Heart right ventricle (tissue), 16 donors: ENCODE results near the gene DDX60. TPM values are rescaled to one million over a fixed set of nuclear protein-coding genes. Genes with fewer than 3 reads are reported as not detected.

Experiments
- ATAC-seq, 8 donors: fragments of 200-7000 bp; cut with Tn5 transposase; one replicate each; pipeline ENCODE4 v1.9.1; 2020; ENCODE audit warnings: mild to moderate bottlenecking in 8 of 8, moderate library complexity in 8 of 8, moderate number of reproducible peaks in 1 of 8
- DNase-seq, 2 donors: peaks; one replicate each; pipeline ENCODE4 v3.0.0-alpha.2; 2020
- H3K27ac ChIP-seq, 10 donors: fragments of 200-600 bp; sonication (generic) in 2 of 10; one replicate each; pipeline versions ENCODE4 v1.5.0 to v1.8.0; 2020 to 2022; ENCODE audit warnings: mild to moderate bottlenecking in 3 of 10
- H3K27me3 ChIP-seq, 7 donors: fragments of 200-600 bp; one replicate each; pipeline ENCODE4 v1.8.0; 2021 to 2022; ENCODE audit warnings: mild to moderate bottlenecking in 2 of 7
- H3K36me3 ChIP-seq, 9 donors: fragments of 200-600 bp; sonication (generic) in 1 of 9; one replicate each; pipeline versions ENCODE4 v1.5.0 to v1.8.0; 2020 to 2022; ENCODE audit warnings: mild to moderate bottlenecking in 2 of 9
- H3K4me1 ChIP-seq, 9 donors: fragments of 200-600 bp; sonication (generic) in 1 of 9; one replicate each; pipeline versions ENCODE4 v1.5.0 to v1.8.0; 2020 to 2022; ENCODE audit warnings: mild to moderate bottlenecking in 4 of 9
- H3K4me3 ChIP-seq, 10 donors: fragments of 200-600 bp; sonication (generic) in 2 of 10; one replicate each; pipeline versions ENCODE4 v1.5.0 to v1.8.0; 2020 to 2022; ENCODE audit warnings: mild to moderate bottlenecking in 7 of 10, moderate library complexity in 2 of 10
- H3K9me3 ChIP-seq, 11 donors: fragments of 200-600 bp in 10 of 11; sonication (generic) in 2 of 11; one replicate each; pipeline versions ENCODE4 v1.5.0 to v1.8.0; 2013 to 2022; ENCODE audit warnings: mild to moderate bottlenecking in 2 of 11, control low read depth in 1 of 11, moderate library complexity in 1 of 11
- WGBS, 2 donors: extraction: QIAGEN DNeasy Blood & Tissue Kit; methylation state at CpG; one replicate each; pipeline ENCODE4 v1.1.7; 2013; ENCODE audit warnings: inconsistent platforms in 1 of 2; 5-methylcytosine and 5-hydroxymethylcytosine counted together
- intact Hi-C, 10 donors: fragments of 100-400 bp; cut with DNase I; formaldehyde crosslinking; loops; one replicate each; pipeline versions ENCODE4 v1.11.1 to v1.14.2; 2022
- polyA plus RNA-seq, 2 donors: library from polyadenylated mRNA; stranded (reverse); fragments of 200-250 nt; gene quantifications; one replicate each; pipeline ENCODE4 v1.2.3, GENCODE V29; 2013
- total RNA-seq, 10 donors: library from RNA; stranded (reverse); fragmentation: NEBNext Ultra II Directional in 3 of 10; extraction: Animal tissue kit (Norgen Biotek cat#: 25700) in 3 of 10; gene quantifications; one replicate each; pipeline versions ENCODE4 v1.2.1 to v1.2.4, GENCODE V29; 2021 to 2023
- TF ChIP-seq, protein P1 (sequence below), 9 donors: fragments of 200-600 bp; sonication (generic) in 2 of 9; IDR thresholded peaks; one replicate each; pipeline versions ENCODE4 v1.5.0 to v1.8.0; 2021 to 2022; ENCODE audit warnings: antibody characterized with exemption in 9 of 9, mild to moderate bottlenecking in 5 of 9, moderate library complexity in 1 of 9
- donor health status: Arrhythmogenic right ventricular cardiomyopathy.
- donor health status: ischemic (EF 13 %, LVEDD 7.1; RV severe dilation, severe dysfunction).
- donor health status: healthy with polysubstance abuse.
- donor health status: DM: no; HTN: yes; CAD: no.
- donor health status: DM: no; HTN: no; CAD: no.
- donor health status: ischemic (EF 25% LVEDD 6.9; RV normal size, moderate dysfunction).
- donor health status: ischemic (EF 25% LVEDD 5.7; RV mildly dilated, moderate dysfunction).
- donor health status: healthy.
- donor health status: DM: yes; HTN: yes; CAD: no.
- donor health status: Ischemic cardiomyopathy.
- donor health status: ischemic (EF 35%, LVEDD 5.7; RV mildly dilated, moderate dysfunction).
- donor health status: nonischemic (EF 11% LVEDD 7.7; RV severe dilation, severe dysfunction).
- donor health status: DM: yes; HTN: yes; CAD: no.
- donor health status: PGD.
- donor health status: ischemic (EF 29% LVEDD 5.4; RV normal size, mild dysfunction).
- donor health status: nonischemic (EF 23%, LVEDD 6.1; RV moderate dilation, normal function).

Gene DDX60
- total and polyA plus RNA-seq, 12 donors: 2.3 to 21.5 (median 7.7) TPM

DNA sequence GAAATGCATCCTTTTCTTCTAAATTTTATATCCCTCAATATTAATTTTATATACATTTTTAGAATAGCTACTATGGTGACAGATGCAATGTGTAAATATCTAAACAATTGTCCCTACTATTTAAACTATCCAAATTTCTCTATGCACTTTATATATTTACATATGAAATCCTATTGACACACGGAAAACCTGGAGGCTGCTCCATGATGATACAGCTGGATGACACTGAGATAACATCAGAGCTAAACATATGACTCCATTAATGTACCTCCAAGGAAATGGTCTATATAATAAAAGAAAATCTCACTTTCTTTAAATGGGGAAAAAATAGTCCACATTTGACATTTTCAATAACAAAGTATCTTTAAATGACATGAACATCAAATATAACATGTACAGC, 43.7 kb downstream of the DDX60 start:
- no peaks in the 10 kb centered on the region for H3K27me3 ChIP-seq
- no peak for DNase-seq
- TF ChIP-seq, protein P1, sequence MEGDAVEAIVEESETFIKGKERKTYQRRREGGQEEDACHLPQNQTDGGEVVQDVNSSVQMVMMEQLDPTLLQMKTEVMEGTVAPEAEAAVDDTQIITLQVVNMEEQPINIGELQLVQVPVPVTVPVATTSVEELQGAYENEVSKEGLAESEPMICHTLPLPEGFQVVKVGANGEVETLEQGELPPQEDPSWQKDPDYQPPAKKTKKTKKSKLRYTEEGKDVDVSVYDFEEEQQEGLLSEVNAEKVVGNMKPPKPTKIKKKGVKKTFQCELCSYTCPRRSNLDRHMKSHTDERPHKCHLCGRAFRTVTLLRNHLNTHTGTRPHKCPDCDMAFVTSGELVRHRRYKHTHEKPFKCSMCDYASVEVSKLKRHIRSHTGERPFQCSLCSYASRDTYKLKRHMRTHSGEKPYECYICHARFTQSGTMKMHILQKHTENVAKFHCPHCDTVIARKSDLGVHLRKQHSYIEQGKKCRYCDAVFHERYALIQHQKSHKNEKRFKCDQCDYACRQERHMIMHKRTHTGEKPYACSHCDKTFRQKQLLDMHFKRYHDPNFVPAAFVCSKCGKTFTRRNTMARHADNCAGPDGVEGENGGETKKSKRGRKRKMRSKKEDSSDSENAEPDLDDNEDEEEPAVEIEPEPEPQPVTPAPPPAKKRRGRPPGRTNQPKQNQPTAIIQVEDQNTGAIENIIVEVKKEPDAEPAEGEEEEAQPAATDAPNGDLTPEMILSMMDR (IDR thresholded peaks at IDR 0.05): no peak
- H3K4me1 ChIP-seq: peaks cover 0 to 2% (median 0%) of the 10 kb centered on the region in 9 donors
- ATAC-seq: no peak
- no peak overlapping the region for H3K27ac ChIP-seq
- intact Hi-C loops: loop anchor here in 1 of 10 donors (10.0 kb wide), 1 partner anchor 130 kb away; no protein-coding TSS in a partner anchor
- 76 to 100% methylated on average over 1 of the region's 1 CpG for WGBS, 2 donors
- H3K4me3 ChIP-seq: no peak overlapping the region
- peaks cover 0 to 100% (median 24%) of the 10 kb centered on the region in 9 donors for H3K36me3 ChIP-seq
- no peaks in the 10 kb centered on the region for H3K9me3 ChIP-seq

- WGBS, 2 donors: 85 to 90% methylated on average over 9 of the region's 9 CpGs
- H3K9me3 ChIP-seq: no peaks in the 10 kb centered on the region
- TF ChIP-seq, protein P1 (IDR thresholded peaks at IDR 0.05): no peak
- H3K27ac ChIP-seq: no peak overlapping the region
- H3K4me1 ChIP-seq: peaks cover 0 to 4% (median 0%) of the 10 kb centered on the region in 9 donors
- ATAC-seq (no peak), DNase-seq (no peak)
- H3K36me3 ChIP-seq: peaks cover 0 to 100% (median 29%) of the 10 kb centered on the region in 9 donors
- H3K27me3 ChIP-seq: no peaks in the 10 kb centered on the region
- H3K4me3 ChIP-seq: no peak overlapping the region
- intact Hi-C loops: loop anchor here in 1 of 10 donors (10.0 kb wide), 1 partner anchor 131 kb away; no protein-coding TSS in a partner anchor
Measured at GRCh38 chr4:168273838-168274237, 44.7 kb downstream of the DDX60 start.

DNA sequence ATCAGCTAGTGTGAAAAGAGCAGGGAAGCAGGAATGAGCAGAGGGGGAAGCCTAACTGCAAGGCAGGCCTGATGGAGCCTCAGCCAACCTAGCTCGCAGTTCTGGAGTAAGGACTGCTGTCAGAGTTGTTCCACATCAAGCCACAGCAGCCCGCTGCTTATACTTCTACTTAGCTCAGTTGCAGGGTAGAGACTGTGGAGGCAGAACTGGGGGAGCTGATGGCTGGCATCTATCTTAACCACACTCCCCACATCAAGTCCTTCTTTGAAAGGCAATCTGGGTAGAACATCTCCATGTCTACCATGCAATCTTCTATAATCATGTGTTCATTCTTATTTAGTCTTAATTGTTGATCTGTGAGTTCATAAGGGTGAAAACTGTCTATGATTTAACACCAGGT, 46.1 kb downstream of the DDX60 start:
- Histone ChIP-seq H3K4me1 (peaks cover 0 to 4% (median 0%) of the 10 kb centered on the region in 9 donors), H3K9me3 (no peaks in the 10 kb centered on the region), H3K4me3 (no peak overlapping the region), H3K27me3 (no peaks in the 10 kb centered on the region), H3K27ac (peak overlapping the region in 1 of 10 donors; percentile 4), H3K36me3 (peaks cover 0 to 100% (median 30%) of the 10 kb centered on the region in 9 donors)
- DNase-seq: no peak
- TF ChIP-seq, protein P1 (IDR thresholded peaks at IDR 0.05): no peak
- intact Hi-C loops: loop anchor here in 1 of 10 donors (10.0 kb wide), 1 partner anchor 132 kb away; no protein-coding TSS in a partner anchor
- 89 to 99% methylated on average over 2 of the region's 2 CpGs for WGBS, 2 donors
- ATAC-seq: no peak

DNA sequence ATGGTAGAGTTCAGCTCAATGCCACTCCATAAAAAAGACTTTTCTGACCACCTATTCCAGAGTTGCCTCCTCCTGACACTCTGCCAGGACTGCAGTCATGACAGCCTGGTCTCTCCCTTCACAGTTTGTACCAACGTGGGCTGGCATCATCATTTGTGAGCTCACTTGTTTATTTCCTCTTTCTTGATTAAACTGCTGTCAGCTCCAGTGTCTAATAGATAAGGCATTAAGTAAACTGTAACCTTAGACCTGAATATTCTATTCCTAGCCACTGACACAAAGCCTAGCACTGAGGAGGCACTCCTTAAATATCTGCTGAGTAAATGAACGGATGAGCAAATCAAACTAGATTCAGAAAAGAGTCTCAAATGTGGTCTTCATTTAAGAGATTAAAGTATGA, 48.7 kb downstream of the DDX60 start:
- 37 to 46% methylated on average over 2 of the region's 2 CpGs for WGBS, 2 donors
- DNase-seq: peak in 1 of 2 donors; percentile 34
- no peaks in the 10 kb centered on the region for H3K9me3 ChIP-seq
- TF ChIP-seq, protein P1 (IDR thresholded peaks at IDR 0.05): no peak
- H3K4me1 ChIP-seq: peaks cover 0 to 7% (median 0%) of the 10 kb centered on the region in 9 donors
- no peak overlapping the region for H3K4me3 ChIP-seq
- peaks cover 0 to 98% (median 31%) of the 10 kb centered on the region in 9 donors for H3K36me3 ChIP-seq
- H3K27me3 ChIP-seq: no peaks in the 10 kb centered on the region
- intact Hi-C loops: loop anchor here in 3 of 10 donors (5.0 to 10.0 kb wide), 4 partner anchors 135 to 425 kb away; partner anchors contain the start of gene PALLD (in 1 of the 3)
- H3K27ac ChIP-seq: peak overlapping the region in 8 of 10 donors; percentile 6 to 69 (median 58)
- peak in 7 of 8 donors; percentile 11 to 87 (median 79) for ATAC-seq
